Measurements from ENCODE around the gene FARP1. TPM values are rescaled to one million over a fixed set of nuclear protein-coding genes. Genes with fewer than 3 reads are reported as not detected.

FARP1 gene
- total RNA-seq, 4 donors from 2014 or later: 1.5 to 10.3 (median 6.4) TPM

DNA sequence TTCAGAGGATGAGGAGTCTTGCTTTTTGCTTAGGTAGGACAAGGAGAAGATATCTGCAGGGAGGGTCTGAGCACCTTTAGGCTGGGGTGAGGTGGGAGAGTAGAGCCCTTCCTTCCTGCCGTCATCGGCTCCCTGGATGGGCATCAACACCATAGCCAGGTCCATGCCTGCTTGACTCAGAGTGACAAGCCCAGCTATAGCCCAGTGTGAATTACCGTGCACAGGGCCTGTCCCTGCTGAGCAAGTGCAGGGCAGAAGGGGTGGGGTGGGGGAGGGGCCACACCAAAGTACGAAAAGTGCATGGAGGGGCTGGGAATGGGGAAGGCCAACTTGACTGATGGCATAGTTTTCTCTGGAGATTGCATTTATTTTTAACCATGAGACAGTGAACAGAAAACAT is 64.5 kb downstream of the FARP1 start:
- Histone ChIP-seq H3K27ac (peak overlapping the region in 1 of 4 donors; percentile 31), H3K36me3 (no peaks in the 10 kb centered on the region), H3K9me3 (peaks cover 0 to 7% (median 2%) of the 10 kb centered on the region in 3 donors), H3K27me3 (no peaks in the 10 kb centered on the region), H3K4me1 (peaks cover 0 to 6% (median 0%) of the 10 kb centered on the region in 3 donors), H3K4me3 (no peak overlapping the region)
- 79 to 86% methylated on average over 3 to 4 of the region's 4 CpGs for WGBS, 2 donors
- TF ChIP-seq POLR2A (IDR thresholded peaks at IDR 0.05): no peak
- TF ChIP-seq, protein P1, sequence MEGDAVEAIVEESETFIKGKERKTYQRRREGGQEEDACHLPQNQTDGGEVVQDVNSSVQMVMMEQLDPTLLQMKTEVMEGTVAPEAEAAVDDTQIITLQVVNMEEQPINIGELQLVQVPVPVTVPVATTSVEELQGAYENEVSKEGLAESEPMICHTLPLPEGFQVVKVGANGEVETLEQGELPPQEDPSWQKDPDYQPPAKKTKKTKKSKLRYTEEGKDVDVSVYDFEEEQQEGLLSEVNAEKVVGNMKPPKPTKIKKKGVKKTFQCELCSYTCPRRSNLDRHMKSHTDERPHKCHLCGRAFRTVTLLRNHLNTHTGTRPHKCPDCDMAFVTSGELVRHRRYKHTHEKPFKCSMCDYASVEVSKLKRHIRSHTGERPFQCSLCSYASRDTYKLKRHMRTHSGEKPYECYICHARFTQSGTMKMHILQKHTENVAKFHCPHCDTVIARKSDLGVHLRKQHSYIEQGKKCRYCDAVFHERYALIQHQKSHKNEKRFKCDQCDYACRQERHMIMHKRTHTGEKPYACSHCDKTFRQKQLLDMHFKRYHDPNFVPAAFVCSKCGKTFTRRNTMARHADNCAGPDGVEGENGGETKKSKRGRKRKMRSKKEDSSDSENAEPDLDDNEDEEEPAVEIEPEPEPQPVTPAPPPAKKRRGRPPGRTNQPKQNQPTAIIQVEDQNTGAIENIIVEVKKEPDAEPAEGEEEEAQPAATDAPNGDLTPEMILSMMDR (IDR thresholded peaks at IDR 0.05): no peak
- intact Hi-C loops (cut with DNase I): no loop called here
- DNase-seq: no peak

DNA sequence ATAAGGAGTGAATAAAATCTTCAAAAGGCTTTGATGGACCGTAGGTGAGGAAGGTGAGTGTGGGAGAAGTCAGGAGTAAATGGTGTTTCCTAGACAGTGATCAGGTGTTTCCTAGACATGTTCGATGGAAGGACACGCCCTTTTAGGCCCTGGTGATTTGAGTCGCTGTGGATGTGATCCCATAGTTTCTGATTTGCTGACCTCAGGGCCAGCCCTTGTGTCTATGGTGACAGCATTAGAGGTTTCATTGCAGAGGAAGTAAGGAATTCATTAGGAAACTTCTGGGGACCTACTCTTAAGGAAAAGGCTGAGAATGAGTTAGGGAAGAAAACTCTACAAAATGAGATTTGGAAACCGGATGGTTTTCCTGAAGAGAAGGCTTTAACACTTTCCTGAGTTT is 65.7 kb downstream of the FARP1 start:
- Histone ChIP-seq H3K36me3 (no peaks in the 10 kb centered on the region), H3K9me3 (peaks cover 0 to 7% (median 2%) of the 10 kb centered on the region in 3 donors), H3K27ac (no peak overlapping the region), H3K4me1 (peaks cover 0 to 6% (median 0%) of the 10 kb centered on the region in 3 donors), H3K27me3 (no peaks in the 10 kb centered on the region), H3K4me3 (no peak overlapping the region)
- WGBS, 2 donors: 79 to 85% methylated on average over 5 of the region's 5 CpGs
- TF ChIP-seq, protein P1 (IDR thresholded peaks at IDR 0.05): no peak
- no peak for TF ChIP-seq POLR2A (IDR thresholded peaks at IDR 0.05)
- intact Hi-C loops (cut with DNase I): no loop called here
- DNase-seq: no peak

DNA sequence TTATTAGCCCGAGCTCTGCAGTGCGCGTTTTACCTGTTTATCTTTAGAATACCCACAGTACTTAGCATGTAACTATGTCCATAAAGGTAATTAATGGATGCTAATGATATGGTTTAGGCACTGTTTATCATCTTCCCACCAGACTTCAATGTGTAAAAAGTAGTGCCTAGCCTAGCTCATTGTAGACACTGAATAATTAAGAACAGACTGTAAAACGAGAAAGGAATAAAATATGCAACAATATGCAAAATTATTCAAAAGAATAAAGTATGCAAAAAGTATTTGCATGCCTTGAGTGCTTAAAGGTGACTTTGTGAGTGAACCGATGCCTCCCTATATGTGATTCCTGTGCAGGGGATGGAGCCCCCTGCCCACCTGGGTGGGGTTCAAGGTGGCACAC is 69.9 kb downstream of the FARP1 start:
- no peak for DNase-seq
- H3K4me3 ChIP-seq: no peak overlapping the region
- intact Hi-C loops (cut with DNase I): no loop called here
- peaks cover 0 to 3% (median 0%) of the 10 kb centered on the region in 3 donors for H3K36me3 ChIP-seq
- H3K9me3 ChIP-seq: no peaks in the 10 kb centered on the region
- 86 to 89% methylated on average over 5 of the region's 5 CpGs for WGBS, 2 donors
- no peak overlapping the region for H3K27ac ChIP-seq
- no peaks in the 10 kb centered on the region for H3K27me3 ChIP-seq
- TF ChIP-seq POLR2A (IDR thresholded peaks at IDR 0.05): no peak
- TF ChIP-seq, protein P1 (IDR thresholded peaks at IDR 0.05): no peak
- peaks cover 8 to 27% (median 9%) of the 10 kb centered on the region in 3 donors for H3K4me1 ChIP-seq

DNA sequence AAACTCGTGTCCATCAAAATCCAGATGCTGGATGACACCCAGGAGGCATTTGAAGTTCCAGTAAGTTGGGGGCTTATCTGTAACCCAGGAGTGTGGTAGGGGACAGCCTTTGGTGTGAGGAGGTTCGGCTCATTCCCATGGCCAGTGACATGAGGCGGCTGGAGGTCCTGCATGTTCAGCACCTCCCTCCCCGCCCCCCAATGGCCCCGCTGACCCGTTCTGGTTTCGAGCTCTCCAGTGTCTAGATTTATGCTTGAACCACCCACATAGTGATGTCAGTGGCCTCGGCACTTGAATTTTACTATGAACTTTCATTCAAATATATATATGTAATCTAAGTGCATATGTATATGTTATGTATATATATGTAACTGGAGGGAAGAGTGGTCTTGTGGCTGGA is 70.5 kb downstream of the FARP1 start:
- WGBS, 2 donors: 79 to 82% methylated on average over 7 of the region's 8 CpGs
- no peaks in the 10 kb centered on the region for H3K27me3 ChIP-seq
- no peak for DNase-seq
- peaks cover 0 to 3% (median 0%) of the 10 kb centered on the region in 3 donors for H3K36me3 ChIP-seq
- no peaks in the 10 kb centered on the region for H3K9me3 ChIP-seq
- intact Hi-C loops (cut with DNase I): no loop called here
- no peak overlapping the region for H3K27ac ChIP-seq
- TF ChIP-seq, protein P1 (IDR thresholded peaks at IDR 0.05): no peak
- no peak for TF ChIP-seq POLR2A (IDR thresholded peaks at IDR 0.05)
- H3K4me1 ChIP-seq: peaks cover 8 to 27% (median 9%) of the 10 kb centered on the region in 3 donors
- no peak overlapping the region for H3K4me3 ChIP-seq

DNA sequence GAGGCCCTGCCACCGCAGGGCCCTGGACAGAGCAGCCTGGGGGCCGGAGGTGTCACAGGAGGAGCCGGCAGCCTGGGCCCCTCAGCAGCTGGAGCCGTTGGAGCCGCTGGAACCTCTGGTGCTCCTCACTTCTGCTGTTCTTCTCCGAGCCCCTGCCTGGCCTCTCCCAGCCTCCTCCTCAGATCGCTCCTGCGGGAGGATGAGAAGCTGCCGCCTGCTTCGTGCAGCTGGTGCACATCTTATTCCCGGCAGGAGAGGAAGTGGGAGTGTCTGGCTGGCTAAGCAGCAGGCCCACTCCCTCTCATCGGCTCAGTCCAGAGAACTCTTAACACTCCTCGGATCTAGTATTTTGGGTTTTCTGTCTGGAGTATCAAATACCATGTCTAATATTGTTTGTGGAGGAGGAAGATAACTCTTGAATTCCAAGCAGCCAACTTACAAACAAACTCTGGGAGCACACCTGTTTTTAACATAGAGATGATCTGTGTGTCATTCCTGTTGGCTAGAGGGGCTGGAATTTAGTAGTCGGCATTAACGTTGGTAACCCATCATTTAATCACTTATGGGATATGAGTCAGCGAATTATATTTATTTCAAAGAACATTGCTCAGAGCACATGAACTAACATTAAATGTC is 71.2 kb downstream of the FARP1 start:
- DNase-seq: no peak
- intact Hi-C loops (cut with DNase I): no loop called here
- no peak overlapping the region for H3K4me3 ChIP-seq

More for the DNA sequence above, 71.2 kb downstream of the FARP1 start:
- no peaks in the 10 kb centered on the region for H3K9me3 ChIP-seq
- peaks cover 0 to 3% (median 0%) of the 10 kb centered on the region in 3 donors for H3K36me3 ChIP-seq
- H3K27ac ChIP-seq: no peak overlapping the region
- WGBS, 2 donors: 49 to 55% methylated on average over 5 to 11 of the region's 16 CpGs
- H3K27me3 ChIP-seq: no peaks in the 10 kb centered on the region
- TF ChIP-seq, protein P1 (IDR thresholded peaks at IDR 0.05): no peak
- peaks cover 8 to 27% (median 9%) of the 10 kb centered on the region in 3 donors for H3K4me1 ChIP-seq
